GM23248 (cell line): ENCODE measurements around the gene ZNF432.

ENCODE experiments used
- EZH2 ChIP-seq: fragments of 200-600 bp; sonication (generic); IDR thresholded peaks from 2 replicates; pipeline ENCODE4 v1.6.1; 2018; ENCODE audit warnings: antibody characterized with exemption, mild to moderate bottlenecking; ENCODE audit not compliant: insufficient read depth, poor library complexity, severe bottlenecking
- EZH2phosphoT487 ChIP-seq: fragments of 200-600 bp; sonication (generic); IDR thresholded peaks from 2 replicates; pipeline ENCODE4 v1.6.1; 2018; ENCODE audit warnings: antibody characterized with exemption, moderate library complexity, mild to moderate bottlenecking, low read depth; ENCODE audit not compliant: insufficient read depth

- TF ChIP-seq EZH2 (no peak), EZH2phosphoT487 (no peak)
Observed at GRCh38 chr19:52010674-52011073, 38.0 kb downstream of the ZNF432 start.
